GM20000 (cell line): ENCODE data around the gene ANXA11.
"Not testable (repeated sequence)": the region's sequence is repeated elsewhere in the genome, so short reads cannot be mapped to it uniquely, and the experiment has no call there.

Experiments used
- DNase-seq: peaks from one replicate; pipeline ENCODE4 v3.0.0; 2012; ENCODE audit warnings: low spot score
- CTCF ChIP-seq: IDR thresholded peaks from 2 replicates; pipeline ENCODE4 v1.5.1; 2012; ENCODE audit warnings: mild to moderate bottlenecking, control low read depth; ENCODE audit errors: extremely low read depth, missing control alignments

The ANXA11 gene

GRCh38 chr10:80218878-80219277, 13.5 kb upstream of the ANXA11 start:
- not testable (repeated sequence) for DNase-seq

- DNase-seq: not testable (repeated sequence)
These were observed 9.1 kb upstream of the ANXA11 start for GRCh38 chr10:80214368-80214982.

- DNase-seq: not testable (repeated sequence)
These were observed 7.3 kb upstream of the ANXA11 start for GRCh38 chr10:80212535-80213115.

GRCh38 chr10:80211786-80212185, 6.4 kb upstream of the ANXA11 start:
- no peak for TF ChIP-seq CTCF

GRCh38 chr10:80210259-80210658, 4.9 kb upstream of the ANXA11 start:
- TF ChIP-seq CTCF: no peak
- DNase-seq: no peak

More at GRCh38 chr10:80211786-80212185, 6.4 kb upstream of the ANXA11 start:
- no peak for DNase-seq

GRCh38 chr10:80207768-80208370, 2.5 kb upstream of the ANXA11 start:
- no peak for TF ChIP-seq CTCF
- no peak for DNase-seq

- TF ChIP-seq CTCF: no peak
- DNase-seq: no peak
These were observed 929 bp upstream of the ANXA11 start for GRCh38 chr10:80206277-80206655.

- DNase-seq: peak; percentile 80
- no peak for TF ChIP-seq CTCF
These were observed 460 bp downstream of the ANXA11 start for GRCh38 chr10:80204677-80205476.
